Smooth muscle cell (in vitro differentiated cells): ENCODE measurements around the gene IGLL1. TPM values are rescaled to one million over a fixed set of nuclear protein-coding genes. Genes with fewer than 3 reads are reported as not detected.

Experiments
- DNase-seq: peaks from one replicate; lab custom pipeline; 2025; ENCODE audit not compliant: unreplicated experiment; lab: John Stamatoyannopoulos, UW
- H2AFZ ChIP-seq: fragments of 200-600 bp; sonication (generic); 2 replicates; pipeline ENCODE4 v1.6.0; 2016; ENCODE audit warnings: antibody characterized with exemption, low read depth, mild to moderate bottlenecking
- H3F3A ChIP-seq: fragments of 200-600 bp; sonication (generic); 2 replicates; pipeline ENCODE4 v1.6.0; 2017; ENCODE audit warnings: antibody characterized with exemption, low read depth
- H3K27ac ChIP-seq: fragments of 200-600 bp; sonication (generic); 2 replicates; pipeline ENCODE4 v1.5.1; 2016; ENCODE audit warnings: low read depth, mild to moderate bottlenecking
- H3K27me3 ChIP-seq: fragments of 200-600 bp; sonication (generic); 2 replicates; pipeline ENCODE4 v1.6.1; 2016; ENCODE audit warnings: low read depth, mild to moderate bottlenecking
- H3K36me3 ChIP-seq: fragments of 200-600 bp; sonication (generic); 2 replicates; pipeline ENCODE4 v1.5.1; 2016; ENCODE audit warnings: low read depth
- H3K4me1 ChIP-seq: fragments of 200-600 bp; sonication (generic); 2 replicates; pipeline ENCODE4 v1.5.1; 2016; ENCODE audit warnings: low read depth
- H3K4me2 ChIP-seq: fragments of 200-600 bp; sonication (generic); 2 replicates; pipeline ENCODE4 v1.6.0; 2016; ENCODE audit warnings: mild to moderate bottlenecking
- H3K4me3 ChIP-seq: fragments of 200-600 bp; sonication (generic); 2 replicates; pipeline ENCODE4 v1.5.1; 2016; ENCODE audit warnings: mild to moderate bottlenecking
- H3K79me2 ChIP-seq: fragments of 200-600 bp; sonication (generic); 2 replicates; pipeline ENCODE4 v1.6.0; 2016; ENCODE audit warnings: low read depth, mild to moderate bottlenecking
- H3K9ac ChIP-seq: fragments of 200-600 bp; sonication (generic); 2 replicates; pipeline ENCODE4 v1.6.0; 2016; ENCODE audit warnings: low read depth
- H3K9me3 ChIP-seq: fragments of 200-600 bp; sonication (generic); replicated peaks from 2 replicates; pipeline ENCODE4 v1.5.1; 2016; ENCODE audit warnings: low read depth
- H4K20me1 ChIP-seq: fragments of 200-600 bp; sonication (generic); 2 replicates; pipeline ENCODE4 v1.6.0; 2016; ENCODE audit warnings: low read depth
- CTCF ChIP-seq: fragments of 200-600 bp; sonication (generic); IDR thresholded peaks from 2 replicates; pipeline ENCODE4 v1.5.1; 2017; ENCODE audit warnings: borderline replicate concordance, mild to moderate bottlenecking, antibody characterized with exemption; ENCODE audit not compliant: insufficient read depth, poor library complexity, severe bottlenecking
- WGBS: methylation state at CpG from one replicate; pipeline ENCODE4 v1.1.7; 2016; ENCODE audit warnings: low lambda C conversion rate; 5-methylcytosine and 5-hydroxymethylcytosine counted together
- polyA plus RNA-seq: library from polyadenylated mRNA; unstranded; fragments of >200 nt; fragmentation: Nextera tagmentation; extraction: Ambion mirVana; gene quantifications from 2 replicates; pipeline ENCODE4 v1.2.1, GENCODE V29; 2016
- total RNA-seq: library from RNA; depleted of rRNA; stranded (reverse); fragments of >200 nt; gene quantifications from 2 replicates; pipeline ENCODE4 v1.2.3, GENCODE V29; 2014

The IGLL1 gene
- total and polyA plus RNA-seq, 2 experiments from 2014 or later, result not detected

GRCh38 chr22:23581260-23581650 lies 1.2 kb upstream of the IGLL1 start:
- H3K4me1 ChIP-seq, result no peaks in the 10 kb centered on the region

GRCh38 chr22:23580576-23581259 lies 628 bp upstream of the IGLL1 start:
- Histone ChIP-seq H3K9ac (no peak overlapping the region), H2AFZ (no peak overlapping the region), H3K79me2 (no peaks in the 10 kb centered on the region), H3F3A (no peaks in the 10 kb centered on the region), H3K4me2 (no peak overlapping the region), H3K4me3 (no peak overlapping the region), H3K9me3 (no peaks in the 10 kb centered on the region), H4K20me1 (no peaks in the 10 kb centered on the region), H3K36me3 (no peaks in the 10 kb centered on the region), H3K27ac (no peak overlapping the region), H3K27me3 (peaks cover 5% of the 10 kb centered on the region), H3K4me1 (no peaks in the 10 kb centered on the region)
- WGBS, result 88% methylated on average over 11 of the region's 11 CpGs
- no peak for DNase-seq
- no peak for TF ChIP-seq CTCF

More at GRCh38 chr22:23581260-23581650, 1.2 kb upstream of the IGLL1 start:
- no peak for TF ChIP-seq CTCF
- Histone ChIP-seq H3K4me2 (no peak overlapping the region), H4K20me1 (no peaks in the 10 kb centered on the region), H3K27me3 (peaks cover 5% of the 10 kb centered on the region), H3K36me3 (no peaks in the 10 kb centered on the region), H3F3A (no peaks in the 10 kb centered on the region), H2AFZ (no peak overlapping the region), H3K4me3 (no peak overlapping the region), H3K9ac (no peak overlapping the region), H3K79me2 (no peaks in the 10 kb centered on the region), H3K27ac (no peak overlapping the region), H3K9me3 (no peaks in the 10 kb centered on the region)
- DNase-seq, result no peak
- 77% methylated on average over 8 of the region's 8 CpGs for WGBS

DNA sequence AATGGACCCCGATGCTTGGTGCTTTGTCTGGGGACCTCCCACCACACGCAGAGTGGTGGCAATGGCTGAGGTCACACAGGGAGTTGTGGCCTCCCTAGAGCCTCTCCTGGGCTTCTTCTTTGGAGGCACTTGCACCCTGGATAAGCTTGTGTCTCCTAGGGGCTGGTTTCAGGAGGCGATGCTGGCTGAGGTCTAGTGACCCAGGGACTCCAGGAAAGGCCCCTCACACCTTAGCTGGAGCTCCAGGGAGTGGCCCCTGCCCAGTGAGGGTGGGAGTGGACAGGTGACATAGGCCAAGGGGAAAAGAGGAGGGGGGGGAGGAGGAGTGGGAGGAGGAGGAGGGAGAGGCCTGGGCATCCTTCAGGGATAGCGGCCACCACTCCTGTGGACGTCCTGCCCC lies 810 bp downstream of the IGLL1 start:
- Histone ChIP-seq H3K79me2 (no peaks in the 10 kb centered on the region), H2AFZ (no peak overlapping the region), H3K4me3 (no peak overlapping the region), H3K27me3 (no peaks in the 10 kb centered on the region), H3F3A (no peaks in the 10 kb centered on the region), H3K27ac (no peak overlapping the region), H3K36me3 (no peaks in the 10 kb centered on the region), H3K9me3 (no peaks in the 10 kb centered on the region), H3K4me1 (no peaks in the 10 kb centered on the region), H3K4me2 (no peak overlapping the region), H4K20me1 (no peaks in the 10 kb centered on the region), H3K9ac (no peak overlapping the region)
- DNase-seq, result no peak
- no peak for TF ChIP-seq CTCF
- 86% methylated on average over 4 of the region's 5 CpGs for WGBS

DNA sequence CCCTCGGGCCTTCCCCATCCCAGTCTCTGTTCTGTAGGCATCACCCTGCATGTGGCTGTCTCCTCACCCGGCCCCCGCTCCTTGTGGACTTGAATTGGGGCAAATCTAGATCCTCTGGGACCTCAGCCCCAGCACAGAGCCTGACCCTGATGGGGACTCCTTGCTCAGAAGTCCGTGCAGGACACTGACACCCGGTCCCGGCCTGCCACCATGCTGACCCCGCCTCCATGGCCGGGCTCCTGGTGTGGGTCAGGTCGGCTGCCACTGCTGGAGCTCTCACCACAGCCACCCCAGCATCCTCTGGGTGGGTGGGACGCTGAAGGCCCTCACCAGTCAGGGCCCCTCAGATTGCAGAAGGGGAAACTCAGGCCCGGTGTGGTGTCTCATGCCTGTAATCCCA lies 1.8 kb downstream of the IGLL1 start:
- no peaks in the 10 kb centered on the region for H3K36me3 ChIP-seq
- DNase-seq, result no peak
- H3K4me3 ChIP-seq, result no peak overlapping the region
- no peak overlapping the region for H3K9ac ChIP-seq
- no peaks in the 10 kb centered on the region for H3K4me1 ChIP-seq
- WGBS, result 92% methylated on average over 11 of the region's 11 CpGs
- H3K9me3 ChIP-seq, result no peaks in the 10 kb centered on the region
- no peak overlapping the region for H3K27ac ChIP-seq
- TF ChIP-seq CTCF, result no peak
- H2AFZ ChIP-seq, result no peak overlapping the region
- no peaks in the 10 kb centered on the region for H4K20me1 ChIP-seq
- H3K27me3 ChIP-seq, result no peaks in the 10 kb centered on the region
- no peak overlapping the region for H3K4me2 ChIP-seq
- H3F3A ChIP-seq, result no peaks in the 10 kb centered on the region
- no peaks in the 10 kb centered on the region for H3K79me2 ChIP-seq
